GM10847 (cell line): ENCODE data around the gene CELA3A.
"Not testable (repeated sequence)": the region's sequence is repeated elsewhere in the genome, so short reads cannot be mapped to it uniquely, and the experiment has no call there.

ENCODE experiments used
- POLR2A ChIP-seq: IDR thresholded peaks from 2 replicates; pipeline ENCODE4 v1.6.1; 2011; ENCODE audit not compliant: insufficient read length; ENCODE audit errors: extremely low read depth

Gene CELA3A, protein sequence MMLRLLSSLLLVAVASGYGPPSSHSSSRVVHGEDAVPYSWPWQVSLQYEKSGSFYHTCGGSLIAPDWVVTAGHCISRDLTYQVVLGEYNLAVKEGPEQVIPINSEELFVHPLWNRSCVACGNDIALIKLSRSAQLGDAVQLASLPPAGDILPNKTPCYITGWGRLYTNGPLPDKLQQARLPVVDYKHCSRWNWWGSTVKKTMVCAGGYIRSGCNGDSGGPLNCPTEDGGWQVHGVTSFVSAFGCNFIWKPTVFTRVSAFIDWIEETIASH

DNA sequence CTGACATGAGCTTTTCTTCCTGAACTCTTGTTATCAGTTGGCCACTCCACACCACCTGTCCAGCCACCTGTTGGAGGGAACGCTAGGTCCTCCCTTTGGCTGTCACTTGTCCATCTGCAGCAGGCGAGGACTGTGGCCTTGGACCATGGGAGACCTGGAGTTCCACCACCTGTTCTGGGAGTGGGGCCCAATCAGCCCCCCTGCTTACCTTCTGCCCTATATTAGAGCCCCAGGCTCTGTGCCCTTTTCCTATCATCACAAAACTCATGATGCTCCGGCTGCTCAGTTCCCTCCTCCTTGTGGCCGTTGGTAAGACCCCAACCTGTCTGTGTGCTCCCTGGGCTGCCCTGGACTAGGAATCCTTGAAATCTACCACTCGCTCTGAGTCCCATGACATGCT lies at the start of gene CELA3A:
Gene CELA3A, plus strand, starts transcription at position 249 of the 400 bp plus-strand sequence. Its CDS starts 18 bp downstream, at position 267.
- no peak for TF ChIP-seq POLR2A

DNA sequence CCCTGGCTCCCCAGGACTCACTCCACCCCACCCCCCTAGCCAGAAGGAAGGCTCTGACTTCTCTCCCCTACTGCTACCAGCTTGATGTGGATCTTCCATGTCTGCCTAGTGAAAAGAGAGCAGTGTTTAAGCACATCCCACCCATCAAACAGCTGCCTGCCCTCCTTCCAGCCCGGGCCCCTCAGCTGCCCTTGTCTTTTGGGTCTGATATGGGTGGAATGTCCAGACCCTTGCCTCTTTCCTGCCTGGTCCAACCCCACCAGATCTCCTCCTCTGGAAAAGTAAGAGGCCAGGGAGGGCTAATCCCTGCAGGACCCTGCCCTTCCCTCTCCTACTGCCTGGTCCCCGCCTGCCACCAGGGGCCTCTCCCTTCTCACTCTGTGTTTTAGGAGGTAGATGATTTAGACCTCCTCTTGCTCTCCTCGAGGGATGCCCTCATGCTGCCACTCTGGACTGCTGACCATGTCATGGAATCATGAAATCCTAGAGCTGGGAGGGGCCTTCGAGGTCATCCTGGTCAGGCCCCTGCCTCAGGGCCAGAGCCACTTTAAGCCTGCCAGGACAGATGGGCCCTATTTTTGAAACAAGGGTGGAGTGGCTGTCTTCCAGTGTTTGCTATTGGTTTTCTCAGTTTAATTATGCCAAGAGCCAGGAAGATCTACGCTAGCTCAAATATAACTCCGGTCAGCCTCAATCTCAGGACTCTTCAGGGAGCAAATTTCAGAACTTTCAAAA lies 48.5 kb upstream of the CELA3A start:
- no peak for TF ChIP-seq POLR2A

DNA sequence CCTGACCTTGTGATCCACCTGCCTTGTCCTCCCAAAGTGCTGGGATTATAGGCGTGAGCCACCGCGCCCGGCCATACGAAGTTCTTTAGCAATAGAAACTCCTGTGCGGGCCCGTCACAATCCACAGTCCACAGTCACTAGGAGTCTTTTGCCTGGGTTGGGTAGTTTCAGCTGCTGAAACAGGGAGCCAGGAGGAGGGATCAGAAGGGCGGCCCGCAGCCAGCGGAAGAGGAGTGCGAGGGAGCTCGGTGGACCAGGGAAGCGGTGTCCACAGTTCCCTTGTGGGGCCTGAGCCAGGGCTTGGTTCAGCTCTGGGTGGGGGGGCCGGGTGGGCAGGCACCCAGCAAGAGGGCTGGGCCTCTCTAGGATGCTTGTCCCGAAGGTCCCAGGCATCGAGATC lies 46.4 kb upstream of the CELA3A start:
- no peak for TF ChIP-seq POLR2A

DNA sequence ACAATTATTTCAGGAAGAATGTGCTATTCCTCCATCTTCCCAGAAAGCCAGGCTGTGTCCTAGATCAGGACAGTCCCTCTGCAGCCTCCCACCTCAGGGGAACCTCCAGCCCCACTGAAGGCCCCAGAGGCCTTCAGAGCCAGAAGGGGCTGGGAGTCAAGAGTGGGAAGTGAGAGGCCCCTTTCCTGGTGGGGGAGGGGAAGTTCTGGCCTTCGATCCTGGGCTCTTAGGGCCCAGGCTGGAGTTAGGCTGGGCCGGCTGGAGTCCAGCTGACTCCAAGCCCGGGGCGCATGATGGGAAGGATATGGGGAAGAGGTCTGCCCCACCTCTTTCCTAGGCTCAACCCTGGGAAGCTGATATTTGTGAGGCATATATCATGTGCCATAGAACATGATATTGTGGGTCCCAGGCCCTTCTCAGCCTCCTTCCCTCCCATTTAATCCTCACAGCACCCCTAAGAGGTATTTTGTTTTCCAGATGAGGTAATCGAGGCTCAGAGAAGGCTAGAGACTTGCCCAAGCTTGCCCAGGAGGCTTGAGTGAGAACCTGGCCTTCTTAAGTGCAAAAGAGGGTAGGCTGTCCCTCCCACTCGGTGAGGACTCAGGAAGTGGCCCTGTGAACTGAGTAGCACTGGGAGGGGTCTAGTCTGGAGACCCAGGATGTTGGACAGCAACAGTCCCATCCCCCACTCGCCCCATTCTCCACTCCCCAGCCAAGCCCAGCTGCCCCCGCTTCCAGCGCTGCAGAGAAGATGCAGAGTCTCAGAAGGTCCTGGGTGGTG lies 45.8 kb upstream of the CELA3A start:
- no peak for TF ChIP-seq POLR2A

DNA sequence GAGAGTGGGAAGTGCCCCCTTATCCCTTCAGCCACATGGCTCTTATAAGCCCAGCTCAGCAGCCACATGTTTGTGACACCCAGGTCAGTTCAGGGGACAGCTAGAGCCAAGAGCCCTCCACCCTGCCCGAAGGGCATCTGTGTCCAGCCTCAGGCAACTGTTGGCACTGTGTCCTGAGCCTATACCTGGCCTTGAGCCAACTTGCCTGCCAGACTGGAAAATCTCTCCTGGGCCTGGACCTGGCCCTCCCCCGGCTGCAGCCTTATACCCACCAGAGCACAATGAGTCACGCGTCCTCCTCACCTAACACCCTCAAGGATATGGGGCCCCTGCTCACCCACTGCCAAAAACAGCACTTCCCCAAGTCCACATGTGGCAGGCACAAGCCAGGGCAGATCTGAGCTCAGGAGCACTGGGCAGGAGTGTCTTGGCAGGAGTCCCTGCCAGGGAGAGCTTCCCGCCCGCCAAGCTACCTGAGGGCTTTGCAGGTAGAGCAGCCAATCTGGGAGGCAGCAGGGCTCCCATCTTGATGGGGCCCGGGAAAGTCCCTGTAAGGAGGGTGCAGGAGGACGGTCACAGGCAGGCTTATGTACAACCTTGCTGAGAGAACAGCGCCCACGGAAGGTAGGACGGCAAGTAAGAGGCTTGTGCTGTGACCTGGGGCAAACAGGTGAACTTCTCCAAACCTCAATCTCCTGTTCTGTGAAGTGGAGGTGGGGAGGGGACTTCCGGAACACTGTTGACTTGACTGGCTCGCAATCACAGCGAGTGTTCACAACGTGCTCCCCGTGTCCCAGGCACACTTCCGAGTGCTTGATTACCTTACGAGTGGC lies 44.5 kb upstream of the CELA3A start:
- TF ChIP-seq POLR2A, result no peak

DNA sequence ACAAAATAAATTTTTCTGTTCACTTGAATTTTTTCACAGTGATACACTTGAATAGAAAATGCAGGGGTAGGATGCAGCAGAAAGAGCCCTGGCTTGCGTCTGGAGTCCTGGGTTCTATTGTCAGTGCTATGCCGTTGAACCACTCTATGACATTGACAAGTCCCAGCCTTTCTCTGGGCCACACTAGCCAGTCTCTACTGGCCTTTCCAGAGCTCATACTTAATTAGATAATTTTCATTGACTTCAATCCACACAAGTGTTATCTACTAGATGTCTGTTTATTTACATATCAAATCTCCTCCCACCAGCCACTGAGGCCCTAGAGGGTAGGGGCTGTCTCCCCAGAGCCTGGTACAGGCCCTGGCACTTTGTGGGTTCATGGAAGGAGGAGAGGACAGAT lies 40.1 kb upstream of the CELA3A start:
- TF ChIP-seq POLR2A, result no peak

DNA sequence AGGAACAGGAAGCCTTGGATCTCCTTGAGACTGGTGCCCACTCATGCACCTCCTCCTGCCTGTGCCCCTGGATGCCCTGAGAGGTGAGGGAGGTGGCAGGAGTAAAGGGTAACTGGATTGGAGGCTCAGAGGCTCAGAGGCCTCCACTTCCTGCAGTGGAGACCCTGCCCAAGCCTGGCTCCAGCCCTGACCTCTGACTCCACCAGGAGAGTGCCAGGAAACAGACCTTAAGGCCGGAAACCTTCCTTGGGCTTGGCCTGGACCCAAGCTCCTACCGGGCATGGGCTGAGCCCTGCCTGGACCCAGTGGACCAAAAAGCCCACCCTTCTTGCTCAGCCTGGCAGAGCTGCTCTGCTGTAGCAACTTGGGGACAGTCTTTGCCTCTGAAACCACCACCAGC lies 39.7 kb upstream of the CELA3A start:
- no peak for TF ChIP-seq POLR2A

DNA sequence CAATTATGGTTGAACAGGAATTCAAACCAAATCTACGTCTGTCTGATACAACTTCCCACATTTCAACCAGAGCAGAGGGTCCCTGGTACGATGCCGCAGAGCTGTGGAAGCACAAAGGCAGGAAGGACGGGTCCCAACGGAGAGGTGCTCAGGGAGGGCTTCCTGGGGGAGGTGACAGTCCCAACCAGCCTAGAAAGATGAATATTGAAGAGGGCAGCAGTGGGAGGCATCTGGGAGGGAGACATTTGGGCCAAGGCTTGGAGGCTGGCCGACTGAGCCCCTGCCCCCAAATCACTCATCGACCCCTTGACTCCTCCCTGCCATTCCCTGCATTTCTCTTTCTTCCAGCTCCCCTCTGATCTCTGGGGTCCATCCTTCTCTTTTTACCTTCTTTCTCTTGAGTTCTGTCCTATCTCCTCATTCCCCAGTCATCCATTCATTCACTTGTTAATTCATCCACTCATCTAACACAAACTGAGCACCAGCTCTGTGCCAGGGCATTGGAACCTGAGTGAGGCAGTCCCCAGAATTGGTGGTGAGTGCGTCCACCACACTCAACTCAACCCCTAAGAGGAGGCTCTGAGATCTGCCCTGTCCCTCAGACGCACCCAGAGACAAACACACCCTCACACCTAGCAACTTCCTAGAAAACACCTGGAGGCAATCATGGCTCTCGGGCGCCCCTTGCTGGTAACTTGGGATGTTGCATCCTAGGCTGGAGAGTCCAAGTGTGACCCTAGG lies 37.8 kb upstream of the CELA3A start:
- no peak for TF ChIP-seq POLR2A

DNA sequence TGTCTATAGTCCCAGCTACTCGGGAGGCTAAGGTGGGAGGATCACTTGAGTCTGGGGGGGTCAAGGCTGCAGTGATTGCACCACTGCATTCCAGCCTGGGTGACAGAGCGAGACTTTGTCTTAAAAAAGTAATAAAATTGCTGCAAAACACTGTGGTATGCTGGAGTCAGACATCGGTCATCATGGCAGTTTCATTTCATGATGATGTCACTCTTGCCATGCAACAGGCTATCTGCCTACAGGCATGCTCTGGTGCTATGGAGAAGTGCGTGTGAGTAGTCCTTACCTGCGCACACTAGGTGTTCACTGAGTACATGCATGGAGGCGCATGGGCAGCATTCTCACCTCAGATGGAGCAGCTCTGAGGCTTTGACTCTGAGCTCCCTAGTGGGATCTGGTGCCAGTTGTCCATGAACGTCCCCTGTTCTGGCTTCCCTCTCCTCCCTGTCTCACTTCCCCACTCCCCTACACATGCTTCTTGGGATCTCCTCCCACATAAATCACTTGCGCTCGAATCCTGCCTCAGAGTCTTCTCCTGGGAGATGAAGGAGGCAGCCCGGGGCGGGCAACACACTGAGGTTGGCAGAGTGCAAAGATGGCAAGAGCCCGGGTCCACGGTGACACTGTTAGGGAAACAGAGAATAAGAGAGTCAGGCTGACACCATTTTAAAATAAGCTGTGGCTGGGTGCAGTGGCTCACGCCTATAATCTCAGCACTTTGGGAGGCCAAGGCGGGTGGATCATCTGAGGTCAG lies 35.0 kb upstream of the CELA3A start:
- TF ChIP-seq POLR2A, result no peak

DNA sequence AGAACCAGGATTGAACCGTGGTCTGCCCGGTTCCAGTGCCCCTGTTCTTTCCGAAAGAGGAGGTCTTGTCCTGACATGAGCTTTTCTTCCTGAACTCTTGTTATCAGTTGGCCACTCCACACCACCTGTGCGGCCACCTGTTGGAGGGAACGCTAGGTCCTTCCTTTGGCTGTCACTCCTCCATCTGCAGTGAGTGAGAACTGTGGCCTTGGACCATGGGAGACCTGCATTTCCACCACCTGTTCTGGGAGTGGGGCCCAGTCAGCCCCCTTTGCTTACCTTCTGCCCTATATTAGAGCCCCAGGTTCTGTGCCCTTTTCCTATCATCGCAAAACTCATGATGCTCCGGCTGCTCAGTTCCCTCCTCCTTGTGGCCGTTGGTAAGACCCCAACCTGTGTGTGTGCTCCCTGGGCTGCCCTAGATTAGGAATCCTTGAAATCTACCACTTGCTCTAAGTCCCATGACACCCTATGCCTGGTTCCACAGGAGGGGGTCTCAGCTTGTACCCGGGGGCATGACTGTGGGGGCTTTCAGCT lies 24.7 kb upstream of the CELA3A start, which contains the start of gene CELA3B:
Gene CELA3B, plus strand, starts transcription at position 320 of the 537 bp plus-strand sequence. Its CDS starts 18 bp downstream, at position 338.
- TF ChIP-seq POLR2A, result not testable (repeated sequence)

DNA sequence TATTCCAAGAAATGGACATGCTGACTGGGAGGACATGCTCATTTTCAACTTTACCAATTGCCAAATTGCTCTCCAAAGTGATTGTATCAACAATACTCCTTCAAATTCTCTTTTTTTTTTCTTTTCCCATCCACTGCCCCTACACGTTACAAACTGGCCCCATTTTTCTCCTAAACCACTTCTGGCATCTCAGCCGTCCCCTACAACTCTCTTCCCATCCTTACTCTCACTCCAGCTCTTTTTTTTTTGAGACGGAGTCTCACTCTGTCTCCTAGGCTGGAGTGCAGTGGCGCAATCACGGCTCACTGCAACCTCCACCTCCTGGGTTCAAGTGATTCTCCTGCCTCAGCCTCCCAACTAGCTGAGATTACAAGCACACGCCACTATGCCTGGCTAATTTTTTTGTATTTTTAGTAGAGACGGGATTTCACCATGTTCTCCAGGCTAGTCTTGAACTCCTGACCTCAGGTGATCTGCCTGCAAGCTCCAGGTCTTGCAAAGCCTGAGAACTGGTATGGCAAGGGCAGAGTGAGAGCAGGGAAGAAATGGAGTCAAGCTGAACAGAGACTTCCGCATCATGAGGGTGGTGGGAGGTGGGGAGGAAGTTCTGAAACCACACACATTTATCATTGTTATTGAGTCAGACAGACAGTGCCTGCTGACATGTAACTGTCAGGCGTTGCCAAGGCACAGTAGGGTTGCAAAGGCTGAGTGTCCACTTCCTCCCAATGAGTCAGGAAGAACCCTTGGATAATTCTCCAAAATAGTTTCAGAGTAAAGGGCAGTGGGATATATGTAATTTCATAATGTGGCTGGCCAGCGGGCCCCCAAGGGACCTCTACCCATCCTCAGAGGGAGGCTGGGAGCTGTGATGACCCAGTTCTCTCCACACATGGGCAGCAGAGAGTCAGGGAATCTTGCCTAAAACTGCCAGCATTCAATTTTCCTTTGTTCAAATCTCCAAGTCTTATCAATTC lies 17.4 kb downstream of the CELA3A start:
- TF ChIP-seq POLR2A, result no peak

DNA sequence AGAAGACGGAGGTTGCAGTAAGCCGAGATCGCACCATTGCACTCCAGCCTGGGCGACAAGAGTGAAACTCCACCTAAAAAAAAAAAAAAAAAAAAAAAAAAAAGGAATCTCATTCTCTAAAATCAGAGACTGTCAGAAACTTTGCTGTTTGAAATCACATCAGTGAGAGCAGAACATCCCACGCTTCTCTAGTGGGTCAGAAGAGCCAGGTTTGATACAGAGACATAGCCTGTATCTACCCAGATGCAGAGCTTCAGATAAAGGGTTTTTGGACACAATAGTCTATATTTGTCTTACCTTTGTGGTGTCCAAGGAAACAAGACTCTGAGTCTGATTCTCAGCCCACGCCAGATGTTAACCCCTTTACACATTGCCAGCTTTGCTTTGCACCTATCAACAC lies 19.6 kb downstream of the CELA3A start:
- no peak for TF ChIP-seq POLR2A
